ENCODE results near the gene SBF2. TPM values are rescaled to one million over a fixed set of nuclear protein-coding genes. Genes with fewer than 3 reads are reported as not detected.

Gene SBF2
- total RNA-seq, 2 experiments from 2014 or later = 7.0 to 7.1 TPM

DNA sequence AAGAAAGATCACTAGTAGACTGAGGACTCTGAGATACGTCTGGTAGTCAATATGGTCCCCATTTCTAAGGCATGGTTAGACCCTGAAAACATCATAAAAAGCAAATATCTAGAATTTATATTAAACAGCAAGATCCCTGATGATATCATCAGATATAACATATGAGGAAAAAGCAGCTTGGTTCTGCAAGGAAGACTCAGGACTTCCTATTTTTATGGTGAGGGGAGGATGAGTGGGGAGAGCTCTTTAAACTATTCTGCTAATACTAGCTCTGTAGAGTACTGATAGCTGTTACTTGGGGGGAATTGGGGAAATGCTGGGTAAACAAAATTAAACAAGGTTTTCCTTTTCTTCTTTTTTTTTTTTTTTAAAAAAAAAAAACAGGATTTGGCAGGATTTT is 394.3 kb downstream of the SBF2 start:
- H3K4me3 Mint-ChIP-seq = no peak overlapping the region
- no peaks in the 10 kb centered on the region for H3K4me1 Mint-ChIP-seq (ENCODE audit: low read depth)
- H3K9me3 Mint-ChIP-seq = peaks cover 5% of the 10 kb centered on the region

DNA sequence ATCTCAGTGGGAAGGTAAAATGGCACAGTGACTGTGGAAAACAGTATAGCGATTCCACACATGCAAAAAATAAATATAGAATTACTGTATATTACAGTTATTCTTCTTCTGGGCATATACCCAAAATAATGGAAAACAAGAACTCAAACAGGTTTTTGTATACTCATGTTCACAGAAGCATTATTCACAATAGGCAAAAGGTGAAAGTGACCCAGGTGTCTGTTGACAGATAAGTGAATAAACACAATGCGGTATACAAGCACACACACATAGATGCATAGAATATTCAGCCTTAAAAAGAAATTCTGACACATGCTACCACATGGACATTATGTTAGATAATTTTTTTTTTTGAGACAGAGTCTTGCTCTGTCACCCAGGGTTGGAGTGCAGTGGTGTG is 397.1 kb downstream of the SBF2 start:
- POLR2A ChIA-PET = no interaction called here
- intact Hi-C loops (cut with micrococcal nuclease) = no loop called here
- Mint-ChIP-seq H3K36me3 (peaks cover 10% of the 10 kb centered on the region), H3K27me3 (no peaks in the 10 kb centered on the region), H3K4me1 (ENCODE audit: low read depth) (no peaks in the 10 kb centered on the region), H3K4me3 (no peak overlapping the region), H3K27ac (no peak overlapping the region), H3K9me3 (peaks cover 5% of the 10 kb centered on the region)
- CTCF ChIA-PET = no interaction called here
- DNase-seq = no peak

More for the DNA sequence above, 394.3 kb downstream of the SBF2 start:
- ChIA-PET CTCF (no interaction called here), POLR2A (no interaction called here)
- Mint-ChIP-seq H3K36me3 (peaks cover 10% of the 10 kb centered on the region), H3K27me3 (no peaks in the 10 kb centered on the region), H3K27ac (no peak overlapping the region)
- intact Hi-C loops (cut with micrococcal nuclease) = no loop called here
- no peak for DNase-seq

DNA sequence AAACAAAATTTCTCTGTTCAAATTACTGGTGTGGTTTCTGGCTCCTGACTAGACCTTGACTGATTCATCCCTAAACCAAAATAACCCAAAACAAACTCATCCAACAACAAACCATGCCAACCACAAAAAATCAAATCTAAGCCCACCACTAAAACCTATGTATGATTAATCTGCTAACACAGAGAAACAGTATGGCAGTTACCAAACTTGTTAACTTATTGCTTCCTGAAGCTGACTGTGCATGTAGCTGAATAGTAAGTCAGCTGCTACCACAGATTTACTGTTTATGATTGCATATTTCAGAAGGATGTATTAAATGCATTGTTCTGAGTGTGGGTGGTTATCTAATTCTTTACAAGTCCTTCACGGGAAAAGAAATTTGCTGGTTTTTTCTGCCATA is 399.0 kb downstream of the SBF2 start:
- H3K27me3 Mint-ChIP-seq = no peaks in the 10 kb centered on the region
- H3K36me3 Mint-ChIP-seq = peaks cover 10% of the 10 kb centered on the region
- H3K4me3 Mint-ChIP-seq = no peak overlapping the region
- no peaks in the 10 kb centered on the region for H3K4me1 Mint-ChIP-seq (ENCODE audit: low read depth)
- intact Hi-C loops (cut with micrococcal nuclease) = no loop called here
- ChIA-PET CTCF (interaction anchor here (0.6 kb wide), 1 partner anchor 77 kb away, joined by 4 read pairs; no protein-coding TSS in a partner anchor), POLR2A (interaction anchor here (0.7 kb wide), 1 partner anchor 736 kb away, joined by 3 read pairs; no protein-coding TSS in a partner anchor)
- H3K27ac Mint-ChIP-seq = no peak overlapping the region
- peaks cover 5% of the 10 kb centered on the region for H3K9me3 Mint-ChIP-seq
- DNase-seq = no peak

DNA sequence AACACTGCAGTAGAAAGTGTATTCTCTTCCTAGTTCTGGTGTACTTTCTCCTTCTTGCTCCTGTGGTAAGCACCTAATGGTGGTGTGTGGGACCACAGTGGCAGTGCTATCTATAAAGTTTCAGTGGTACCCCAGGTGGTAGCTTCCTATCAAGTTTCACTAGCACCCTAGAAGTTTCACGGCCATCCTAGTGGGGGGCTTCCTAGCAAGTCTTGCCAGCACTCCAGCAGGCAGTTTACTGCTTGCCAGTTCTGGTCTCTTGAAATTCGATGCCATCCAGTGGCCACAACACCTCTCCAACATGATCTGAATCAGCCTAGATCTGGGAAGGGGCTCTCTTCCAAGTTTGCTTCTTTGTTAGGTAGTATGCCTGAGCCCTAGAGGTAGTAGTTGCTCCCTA is 400.5 kb downstream of the SBF2 start:
- intact Hi-C loops (cut with micrococcal nuclease) = no loop called here
- H3K4me1 Mint-ChIP-seq (ENCODE audit: low read depth) = no peaks in the 10 kb centered on the region
- ChIA-PET POLR2A (no interaction called here), CTCF (no interaction called here)
- H3K27ac Mint-ChIP-seq = no peak overlapping the region
- peaks cover 10% of the 10 kb centered on the region for H3K36me3 Mint-ChIP-seq
- H3K27me3 Mint-ChIP-seq = no peaks in the 10 kb centered on the region
- no peak overlapping the region for H3K4me3 Mint-ChIP-seq
- peaks cover 5% of the 10 kb centered on the region for H3K9me3 Mint-ChIP-seq
- DNase-seq = no peak

DNA sequence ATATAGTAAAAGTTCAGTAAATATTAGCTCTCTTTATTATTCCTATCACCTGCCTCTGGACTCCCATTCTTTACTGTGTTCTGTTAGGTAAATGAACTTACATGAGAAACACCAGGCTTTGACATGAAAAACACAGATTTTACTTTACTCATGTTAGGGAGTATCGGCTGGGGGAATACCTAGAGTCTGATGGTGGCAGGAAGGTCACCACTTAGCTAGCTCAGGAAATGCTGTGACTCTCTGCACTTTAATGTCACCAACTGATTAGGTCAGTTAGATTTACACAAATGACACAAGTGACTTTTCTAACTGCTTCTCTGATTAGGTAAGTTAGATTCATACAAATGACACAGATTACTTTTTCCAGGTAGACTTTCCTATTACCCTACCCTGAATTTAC is 405.1 kb downstream of the SBF2 start:
- no peaks in the 10 kb centered on the region for H3K4me1 Mint-ChIP-seq (ENCODE audit: low read depth)
- DNase-seq = no peak
- H3K27me3 Mint-ChIP-seq = no peaks in the 10 kb centered on the region
- H3K9me3 Mint-ChIP-seq = no peaks in the 10 kb centered on the region
- H3K4me3 Mint-ChIP-seq = no peak overlapping the region
- CTCF ChIA-PET = no interaction called here
- H3K36me3 Mint-ChIP-seq = no peaks in the 10 kb centered on the region
- H3K27ac Mint-ChIP-seq = no peak overlapping the region
- POLR2A ChIA-PET = no interaction called here
- intact Hi-C loops (cut with micrococcal nuclease) = no loop called here

DNA sequence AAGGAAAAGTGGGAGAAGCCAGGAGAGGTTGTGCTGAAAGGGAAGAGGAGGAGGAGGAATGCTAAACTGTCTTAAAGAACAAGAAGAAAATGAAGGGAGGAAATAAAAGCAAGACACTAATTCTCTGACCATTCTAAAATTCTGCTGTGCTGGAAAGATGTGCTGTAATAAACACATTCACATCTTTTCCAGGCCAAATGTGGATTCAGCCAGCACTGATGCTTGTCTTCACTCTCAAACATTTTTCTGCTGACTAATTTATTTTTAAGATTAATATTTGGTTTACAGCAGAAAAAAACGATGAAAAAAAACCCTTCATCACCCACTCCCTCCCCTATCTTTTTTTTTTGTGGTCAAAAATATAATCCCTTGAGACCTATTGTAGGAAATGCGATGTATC is 406.5 kb downstream of the SBF2 start:
- ChIA-PET POLR2A (no interaction called here), CTCF (no interaction called here)
- DNase-seq = no peak
- no peaks in the 10 kb centered on the region for H3K27me3 Mint-ChIP-seq
- no peaks in the 10 kb centered on the region for H3K4me1 Mint-ChIP-seq (ENCODE audit: low read depth)
- H3K4me3 Mint-ChIP-seq = no peak overlapping the region
- H3K27ac Mint-ChIP-seq = no peak overlapping the region
- intact Hi-C loops (cut with micrococcal nuclease) = no loop called here
- H3K36me3 Mint-ChIP-seq = no peaks in the 10 kb centered on the region
- no peaks in the 10 kb centered on the region for H3K9me3 Mint-ChIP-seq

DNA sequence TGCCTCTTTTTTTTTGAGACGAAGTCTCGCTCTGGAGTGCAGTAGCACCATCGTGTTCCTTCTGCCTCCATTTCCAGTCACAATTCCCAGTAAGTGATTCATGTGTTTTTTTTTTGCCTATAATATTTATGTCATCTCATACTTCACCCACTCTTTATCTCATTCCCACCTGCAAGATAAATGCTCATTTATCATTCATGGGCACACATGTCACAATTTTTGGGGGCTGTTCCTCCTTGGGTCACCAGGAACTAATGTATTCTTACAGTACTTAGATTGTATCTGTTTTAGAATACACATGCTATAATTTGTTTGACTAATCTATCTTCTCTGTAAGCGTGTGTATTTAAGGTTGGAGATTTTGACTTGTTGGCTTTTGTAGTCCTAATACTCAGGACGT is 407.4 kb downstream of the SBF2 start:
- intact Hi-C loops (cut with micrococcal nuclease) = no loop called here
- POLR2A ChIA-PET = no interaction called here
- H3K9me3 Mint-ChIP-seq = no peaks in the 10 kb centered on the region
- H3K4me3 Mint-ChIP-seq = no peak overlapping the region
- H3K27me3 Mint-ChIP-seq = no peaks in the 10 kb centered on the region
- no peaks in the 10 kb centered on the region for H3K36me3 Mint-ChIP-seq
- no peak overlapping the region for H3K27ac Mint-ChIP-seq
- no peaks in the 10 kb centered on the region for H3K4me1 Mint-ChIP-seq (ENCODE audit: low read depth)
- no peak for DNase-seq
- CTCF ChIA-PET = no interaction called here

DNA sequence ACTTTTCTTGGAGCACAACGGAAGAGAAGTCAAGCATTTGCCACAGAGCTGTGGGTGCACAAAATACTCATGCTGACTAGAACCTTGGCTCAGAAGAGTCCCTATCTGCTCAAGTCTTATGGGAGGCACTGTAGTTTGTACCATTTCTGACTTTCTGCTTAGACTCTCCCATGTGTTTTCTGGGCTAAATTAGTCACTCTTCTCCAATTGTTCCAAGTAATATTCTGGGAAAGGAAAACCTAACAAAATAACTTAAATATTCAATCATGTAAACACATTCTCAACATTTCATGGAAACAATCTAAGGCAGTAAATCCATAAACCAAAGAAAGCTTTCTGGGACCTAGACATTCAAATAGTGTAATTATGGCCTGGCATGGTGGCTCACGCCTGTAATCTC is 409.4 kb downstream of the SBF2 start:
- ChIA-PET CTCF (no interaction called here), POLR2A (interaction anchor here (0.6 kb wide), 1 partner anchor 176 kb away, joined by 5 read pairs; no protein-coding TSS in a partner anchor)
- no peaks in the 10 kb centered on the region for H3K27me3 Mint-ChIP-seq
- no peaks in the 10 kb centered on the region for H3K36me3 Mint-ChIP-seq
- H3K4me1 Mint-ChIP-seq (ENCODE audit: low read depth) = no peaks in the 10 kb centered on the region
- H3K9me3 Mint-ChIP-seq = no peaks in the 10 kb centered on the region
- intact Hi-C loops (cut with micrococcal nuclease) = no loop called here
- no peak overlapping the region for H3K27ac Mint-ChIP-seq
- DNase-seq = no peak
- H3K4me3 Mint-ChIP-seq = no peak overlapping the region

DNA sequence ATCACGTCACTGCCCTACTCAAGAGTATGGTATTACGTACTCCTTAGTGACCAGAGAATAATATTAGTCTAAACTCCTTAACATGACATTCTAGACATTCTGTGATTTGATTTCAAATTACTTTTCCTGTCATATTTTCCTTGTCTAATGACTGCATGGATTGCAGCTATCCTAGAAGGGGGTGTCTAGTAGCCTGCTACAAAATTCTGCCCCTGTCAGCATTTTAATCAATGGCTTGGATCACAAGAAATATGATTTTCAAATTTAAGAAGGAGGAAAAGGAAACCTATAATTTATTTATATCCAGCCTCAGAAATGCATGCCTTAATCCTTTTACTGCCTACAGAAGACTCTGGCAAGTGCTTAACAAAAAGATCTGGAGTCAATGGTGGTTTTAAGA is 413.4 kb downstream of the SBF2 start:
- Mint-ChIP-seq H3K27ac (no peak overlapping the region), H3K4me1 (ENCODE audit: low read depth) (no peaks in the 10 kb centered on the region), H3K9me3 (no peaks in the 10 kb centered on the region), H3K4me3 (no peak overlapping the region), H3K36me3 (no peaks in the 10 kb centered on the region), H3K27me3 (no peaks in the 10 kb centered on the region)
- intact Hi-C loops (cut with micrococcal nuclease) = no loop called here
- CTCF ChIA-PET = no interaction called here
- POLR2A ChIA-PET = no interaction called here
- no peak for DNase-seq

DNA sequence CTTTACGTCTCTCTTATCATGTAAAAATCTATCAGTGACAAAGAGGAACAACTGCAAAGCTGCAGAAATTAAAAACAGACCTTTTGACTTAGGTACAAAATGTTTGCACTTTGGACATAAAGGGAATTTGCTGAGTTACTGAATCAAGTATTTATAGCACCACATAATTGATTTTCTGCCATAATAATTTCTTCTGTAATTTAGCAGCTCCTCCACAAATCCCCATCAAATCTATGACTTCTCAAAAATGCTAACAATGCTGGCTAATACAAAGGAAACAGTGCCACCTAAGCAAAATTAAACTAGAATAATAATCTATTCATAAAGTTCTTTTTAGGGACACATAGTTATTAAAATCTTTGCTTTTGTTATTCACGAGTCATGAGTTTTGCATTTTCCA is 415.1 kb downstream of the SBF2 start:
- H3K27ac Mint-ChIP-seq = no peak overlapping the region
- H3K27me3 Mint-ChIP-seq = no peaks in the 10 kb centered on the region
- H3K9me3 Mint-ChIP-seq = no peaks in the 10 kb centered on the region
- intact Hi-C loops (cut with micrococcal nuclease) = no loop called here
- POLR2A ChIA-PET = no interaction called here
- no peaks in the 10 kb centered on the region for H3K4me1 Mint-ChIP-seq (ENCODE audit: low read depth)
- DNase-seq = no peak
- no peak overlapping the region for H3K4me3 Mint-ChIP-seq
- CTCF ChIA-PET = no interaction called here
- H3K36me3 Mint-ChIP-seq = no peaks in the 10 kb centered on the region

DNA sequence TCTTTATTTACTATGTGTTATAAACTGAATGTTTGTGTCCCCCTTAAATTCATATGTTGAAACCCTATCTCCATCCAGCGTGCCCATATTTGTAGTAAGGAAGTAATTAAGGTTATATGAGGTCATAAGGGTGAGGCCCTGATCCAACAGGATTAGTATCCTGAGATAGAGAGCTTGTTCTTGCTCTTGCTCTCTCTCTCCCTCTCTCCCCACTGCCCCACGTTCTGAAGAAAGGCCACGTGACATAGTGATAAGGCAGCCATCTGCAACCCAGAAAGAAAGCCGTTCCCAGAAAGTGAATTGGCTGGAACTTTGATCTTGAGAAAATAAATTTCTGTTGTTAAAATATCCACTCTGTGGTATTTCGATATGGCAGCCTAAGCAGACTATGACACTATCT is 417.7 kb downstream of the SBF2 start:
- intact Hi-C loops (cut with micrococcal nuclease) = no loop called here
- Mint-ChIP-seq H3K36me3 (no peaks in the 10 kb centered on the region), H3K4me1 (ENCODE audit: low read depth) (no peaks in the 10 kb centered on the region), H3K27ac (no peak overlapping the region), H3K9me3 (peaks cover 6% of the 10 kb centered on the region), H3K4me3 (no peak overlapping the region), H3K27me3 (no peaks in the 10 kb centered on the region)
- ChIA-PET CTCF (no interaction called here), POLR2A (no interaction called here)
- no peak for DNase-seq

DNA sequence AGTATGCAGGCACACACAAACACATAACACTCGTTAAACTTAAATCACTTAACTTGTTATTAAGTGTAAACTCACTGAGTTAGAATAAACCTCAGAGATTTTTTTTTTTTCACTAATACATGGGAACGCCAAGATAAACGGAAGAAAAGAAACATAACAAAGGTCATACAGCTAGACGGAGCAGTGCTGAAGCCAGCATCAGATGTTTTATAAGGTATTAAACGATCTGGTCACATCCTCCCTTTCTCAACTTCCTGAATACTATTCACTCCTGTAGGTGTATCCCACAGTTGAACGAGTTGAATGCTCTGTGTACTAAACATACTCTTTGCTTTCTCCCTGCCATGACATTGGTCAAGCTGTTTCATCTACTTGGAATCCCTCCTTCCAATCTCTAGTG is 418.2 kb downstream of the SBF2 start:
- DNase-seq = no peak
- Mint-ChIP-seq H3K36me3 (no peaks in the 10 kb centered on the region), H3K4me3 (no peak overlapping the region), H3K27ac (no peak overlapping the region), H3K4me1 (ENCODE audit: low read depth) (no peaks in the 10 kb centered on the region), H3K9me3 (peaks cover 10% of the 10 kb centered on the region), H3K27me3 (no peaks in the 10 kb centered on the region)
- ChIA-PET CTCF (no interaction called here), POLR2A (no interaction called here)
- intact Hi-C loops (cut with micrococcal nuclease) = no loop called here

DNA sequence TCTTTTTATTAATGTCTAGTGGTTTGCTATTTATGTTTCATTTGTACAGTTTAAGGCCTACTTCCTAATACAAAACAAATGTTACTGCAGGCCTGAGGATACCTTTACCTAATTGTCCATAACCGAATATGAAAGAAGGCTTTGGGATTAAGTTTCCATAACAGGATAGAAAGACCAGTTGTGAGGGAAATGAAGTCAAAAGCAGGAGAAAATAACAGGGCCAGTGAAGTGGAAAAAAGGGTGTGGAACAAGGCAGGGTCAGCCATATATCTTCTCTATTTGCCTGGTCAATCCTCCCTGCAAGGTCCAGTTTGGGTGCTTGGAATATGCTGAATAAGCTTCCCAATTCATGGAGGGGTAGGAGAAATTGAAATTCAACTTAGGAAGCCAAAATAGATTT is 418.6 kb downstream of the SBF2 start:
- ChIA-PET CTCF (interaction anchor here (1.3 kb wide), 1 partner anchor 491 kb away, joined by 3 read pairs; no protein-coding TSS in a partner anchor), POLR2A (no interaction called here)
- intact Hi-C loops (cut with micrococcal nuclease) = no loop called here
- no peaks in the 10 kb centered on the region for H3K27me3 Mint-ChIP-seq
- no peak for DNase-seq
- H3K27ac Mint-ChIP-seq = no peak overlapping the region
- no peak overlapping the region for H3K4me3 Mint-ChIP-seq
- H3K36me3 Mint-ChIP-seq = peaks cover 2% of the 10 kb centered on the region
- H3K4me1 Mint-ChIP-seq (ENCODE audit: low read depth) = no peaks in the 10 kb centered on the region
- peaks cover 10% of the 10 kb centered on the region for H3K9me3 Mint-ChIP-seq

DNA sequence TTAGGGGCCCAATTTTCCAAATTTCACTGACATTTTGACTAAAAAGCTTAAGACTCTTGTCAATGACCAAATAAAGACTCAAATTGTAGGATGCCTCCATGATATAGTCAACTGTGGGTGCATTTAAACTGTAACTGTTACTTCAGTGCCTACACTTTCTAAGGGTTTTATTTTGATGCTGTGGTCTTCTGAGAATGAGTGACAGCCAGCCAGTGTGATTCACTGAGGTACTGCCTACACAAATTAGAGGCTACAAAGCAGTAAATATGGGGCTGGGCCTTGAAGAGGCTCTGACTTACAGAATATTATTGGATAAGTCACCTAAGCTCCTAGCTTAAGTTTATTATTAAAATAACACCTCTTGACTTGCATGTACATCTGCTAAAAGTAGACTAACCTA is 419.6 kb downstream of the SBF2 start:
- H3K4me3 Mint-ChIP-seq = no peak overlapping the region
- no peaks in the 10 kb centered on the region for H3K4me1 Mint-ChIP-seq (ENCODE audit: low read depth)
- intact Hi-C loops (cut with micrococcal nuclease) = no loop called here
- CTCF ChIA-PET = interaction anchor here (1.3 to 1.4 kb wide), 2 partner anchors 12 to 492 kb away, joined by 3 to 5 read pairs; no protein-coding TSS in a partner anchor
- POLR2A ChIA-PET = no interaction called here
- no peak for DNase-seq
- no peak overlapping the region for H3K27ac Mint-ChIP-seq
- no peaks in the 10 kb centered on the region for H3K27me3 Mint-ChIP-seq
- peaks cover 10% of the 10 kb centered on the region for H3K9me3 Mint-ChIP-seq
- H3K36me3 Mint-ChIP-seq = peaks cover 5% of the 10 kb centered on the region
